GM21528 (cell line): ENCODE data around the gene ANKRD13D.

Experiments used
- ATAC-seq: cut with Tn5 transposase; IDR thresholded peaks from one replicate; pipeline ENCODE4 v1.9.1; 2021; ENCODE audit warnings: mild to moderate bottlenecking, moderate library complexity; ENCODE audit not compliant: unreplicated experiment, low FRiP score

ANKRD13D gene

DNA sequence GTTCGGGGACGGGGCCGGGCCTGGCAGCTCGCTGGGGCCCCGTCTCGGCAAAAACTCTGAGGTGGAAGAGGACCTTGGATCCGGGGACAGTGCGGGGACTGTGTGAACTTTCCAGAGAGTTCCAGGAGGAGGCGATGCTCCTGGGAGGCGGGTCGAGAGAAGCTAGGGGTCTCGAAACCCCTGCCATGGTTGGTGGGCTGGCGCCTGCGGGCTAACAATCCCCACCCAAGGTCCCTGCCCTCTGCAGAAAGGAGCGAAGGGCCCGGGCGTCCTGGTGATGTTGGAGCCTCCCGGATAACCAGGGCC is 27.5 kb upstream of the ANKRD13D start:
- ATAC-seq = no peak

DNA sequence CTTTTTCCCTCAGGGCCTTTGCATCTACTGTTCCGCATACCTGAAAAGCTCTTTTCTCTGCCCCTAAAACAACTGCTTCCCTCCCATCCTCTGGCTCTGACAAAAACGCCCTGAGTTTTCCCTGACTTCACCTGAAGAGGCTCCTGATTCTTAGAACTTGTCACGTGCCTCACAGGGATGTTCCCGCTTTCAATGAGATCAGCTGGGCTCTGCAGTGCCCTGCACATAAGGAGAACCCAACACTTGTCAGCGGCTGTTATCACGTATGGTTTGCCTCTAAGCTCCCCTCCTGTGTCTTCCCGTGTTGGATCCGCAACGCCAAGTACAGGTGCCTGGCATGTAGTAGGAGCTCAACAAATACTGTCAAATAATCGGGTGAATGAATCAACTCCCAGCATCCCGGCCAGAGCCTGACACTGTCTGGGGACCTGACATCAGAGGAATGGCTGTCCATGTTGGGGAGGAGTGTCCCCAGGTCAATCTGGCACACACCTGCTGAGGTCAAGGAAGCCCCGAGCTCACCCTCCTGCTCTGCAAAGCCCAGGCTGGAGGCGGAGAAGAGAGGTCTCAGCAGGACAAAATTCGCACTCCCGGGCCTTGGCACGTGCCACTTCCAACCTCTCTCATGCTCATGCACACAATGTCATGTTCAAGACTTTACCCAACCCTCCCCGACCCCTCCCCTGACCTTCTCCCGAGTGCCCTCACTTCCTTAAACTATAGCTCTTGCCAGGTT is 27.0 kb upstream of the ANKRD13D start:
- ATAC-seq = no peak

DNA sequence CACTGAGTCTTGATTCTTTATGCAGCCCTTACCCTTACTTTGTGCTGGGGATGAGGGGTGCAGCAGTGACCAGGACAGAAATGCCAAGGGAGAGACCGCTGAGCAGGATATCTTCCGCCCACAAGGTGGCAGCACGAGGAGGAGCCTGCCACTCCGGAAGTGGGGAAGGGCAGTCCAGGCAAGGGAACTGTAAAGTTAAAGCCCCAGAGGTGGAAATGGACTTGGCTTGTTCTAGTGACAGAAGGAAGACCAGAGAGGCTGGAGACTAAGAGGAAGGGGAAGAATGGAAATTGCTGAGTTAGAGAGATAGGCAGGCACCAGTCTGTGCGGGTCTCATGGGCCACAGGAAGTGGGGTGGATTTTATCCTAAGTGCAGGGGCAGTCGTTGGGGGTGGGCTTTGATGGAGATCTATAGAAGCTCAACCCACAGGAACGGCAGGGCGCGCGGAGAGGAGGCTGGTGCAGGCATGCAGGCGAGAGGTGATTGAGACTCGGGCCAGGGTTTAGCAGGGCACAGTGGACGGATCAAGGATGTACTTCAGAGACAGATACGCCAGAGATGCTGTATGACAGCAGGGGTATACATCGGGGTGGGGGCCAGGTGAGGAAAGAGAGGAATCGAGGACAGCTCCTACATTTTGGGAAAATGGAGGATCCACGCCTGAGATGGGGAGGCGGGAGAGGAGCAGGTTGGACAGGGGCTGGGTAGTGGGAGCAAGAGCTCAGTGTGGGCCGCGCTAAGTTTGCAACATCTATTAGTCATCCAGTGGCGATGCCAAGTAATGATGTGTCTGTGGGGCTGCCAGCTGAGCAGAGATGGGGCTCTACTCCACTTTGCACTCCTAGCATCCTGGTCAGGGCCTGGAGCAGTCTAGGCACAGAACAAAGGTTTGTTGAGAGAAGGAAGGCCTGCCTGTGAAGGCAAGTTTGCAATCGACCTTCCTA is 26.1 kb upstream of the ANKRD13D start:
- no peak for ATAC-seq

DNA sequence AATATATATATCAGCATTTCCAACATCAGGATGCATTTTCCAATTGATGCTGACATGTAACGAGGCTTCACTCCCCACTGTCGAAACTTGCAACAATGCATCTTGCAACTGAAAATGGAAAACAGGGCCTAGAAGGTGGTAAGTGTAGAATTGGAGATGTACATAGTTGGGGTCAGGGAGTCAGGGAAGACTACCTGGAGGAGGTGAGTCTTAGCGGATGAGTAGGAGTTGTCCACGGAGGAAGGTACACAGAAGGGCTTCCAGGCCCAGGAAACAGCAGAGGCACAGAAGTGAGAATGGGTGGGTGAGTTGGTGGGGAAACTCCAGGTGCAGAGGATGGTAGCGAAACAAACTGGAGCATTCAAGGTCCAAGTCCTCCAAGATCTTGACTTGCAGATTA is 24.8 kb upstream of the ANKRD13D start:
- no peak for ATAC-seq

DNA sequence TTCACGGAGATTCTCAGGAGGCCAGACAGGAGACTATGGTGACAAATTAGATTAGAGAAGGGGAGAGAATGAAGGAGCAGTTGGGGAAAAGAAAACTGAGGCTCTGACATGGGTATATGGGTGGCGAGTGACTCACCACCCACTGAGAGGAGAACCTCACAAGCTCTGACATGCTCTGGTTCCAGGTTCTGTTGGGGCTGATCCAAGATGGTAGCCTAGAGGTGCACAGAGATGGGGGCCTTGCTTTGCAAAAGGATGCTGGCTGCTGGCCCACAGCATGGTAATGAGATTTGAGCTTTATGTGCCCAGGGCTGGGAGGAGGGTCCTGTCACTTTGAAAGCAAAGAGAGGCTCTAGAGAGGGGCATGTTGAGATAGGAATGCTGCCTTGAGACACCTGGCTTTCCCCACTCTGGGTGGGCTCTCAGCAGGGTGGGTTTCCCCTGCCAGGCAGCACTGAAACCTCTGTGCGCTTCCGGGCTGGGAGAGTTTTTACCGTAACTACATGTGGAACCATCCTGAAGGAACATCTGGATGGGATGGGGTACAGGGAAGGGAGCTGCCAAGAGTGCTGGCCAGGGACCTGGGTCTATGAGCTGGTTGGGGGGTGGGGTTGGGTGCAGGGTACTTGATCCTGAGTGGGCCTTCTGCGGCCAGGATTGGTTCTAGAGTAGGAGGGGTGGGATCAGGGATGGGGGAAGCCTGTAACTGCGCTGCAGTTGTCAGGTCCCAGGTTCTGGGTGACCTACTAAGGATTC is 24.0 kb upstream of the ANKRD13D start:
- ATAC-seq = no peak

DNA sequence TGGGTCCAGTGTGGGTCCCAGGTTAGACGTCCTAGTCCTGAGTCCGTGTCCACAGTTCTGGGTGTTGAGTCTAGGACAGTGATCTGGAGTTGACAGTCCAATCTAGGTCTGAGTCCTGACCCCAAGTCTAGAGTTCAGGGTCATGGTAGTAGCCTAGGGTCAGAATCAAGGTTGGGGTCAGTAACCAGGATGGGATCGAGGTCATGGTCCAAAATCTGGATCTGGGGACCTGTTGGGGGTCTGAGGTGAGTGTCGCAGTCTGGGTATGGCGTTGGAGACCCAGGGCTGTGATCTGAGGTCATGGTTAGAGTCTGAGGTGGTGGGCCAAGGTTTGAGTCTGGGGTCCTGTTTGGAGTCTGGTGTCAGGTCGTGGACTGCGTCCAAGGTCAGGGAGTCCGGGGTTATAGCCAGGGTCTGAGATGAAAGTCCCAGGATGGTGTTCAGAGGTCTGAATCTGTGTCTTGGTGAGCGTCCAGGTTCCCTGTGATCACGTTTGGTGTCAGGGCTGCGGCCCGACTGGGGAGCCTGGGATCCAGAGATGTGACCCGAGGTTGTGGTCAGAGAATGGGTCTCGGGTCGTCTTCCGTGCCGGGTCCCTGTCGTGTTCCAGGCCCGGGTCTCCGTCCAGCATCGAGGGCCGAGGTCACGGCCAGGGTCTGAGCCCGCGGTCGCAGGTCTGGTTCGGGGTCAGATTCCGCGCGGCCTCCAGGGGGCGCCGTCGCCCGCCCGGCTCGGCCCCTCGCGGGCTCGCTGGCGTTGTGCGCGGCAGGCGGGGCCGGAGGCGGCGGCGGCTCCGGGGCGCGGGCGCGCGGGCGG is 23.3 kb upstream of the ANKRD13D start:
- no peak for ATAC-seq

DNA sequence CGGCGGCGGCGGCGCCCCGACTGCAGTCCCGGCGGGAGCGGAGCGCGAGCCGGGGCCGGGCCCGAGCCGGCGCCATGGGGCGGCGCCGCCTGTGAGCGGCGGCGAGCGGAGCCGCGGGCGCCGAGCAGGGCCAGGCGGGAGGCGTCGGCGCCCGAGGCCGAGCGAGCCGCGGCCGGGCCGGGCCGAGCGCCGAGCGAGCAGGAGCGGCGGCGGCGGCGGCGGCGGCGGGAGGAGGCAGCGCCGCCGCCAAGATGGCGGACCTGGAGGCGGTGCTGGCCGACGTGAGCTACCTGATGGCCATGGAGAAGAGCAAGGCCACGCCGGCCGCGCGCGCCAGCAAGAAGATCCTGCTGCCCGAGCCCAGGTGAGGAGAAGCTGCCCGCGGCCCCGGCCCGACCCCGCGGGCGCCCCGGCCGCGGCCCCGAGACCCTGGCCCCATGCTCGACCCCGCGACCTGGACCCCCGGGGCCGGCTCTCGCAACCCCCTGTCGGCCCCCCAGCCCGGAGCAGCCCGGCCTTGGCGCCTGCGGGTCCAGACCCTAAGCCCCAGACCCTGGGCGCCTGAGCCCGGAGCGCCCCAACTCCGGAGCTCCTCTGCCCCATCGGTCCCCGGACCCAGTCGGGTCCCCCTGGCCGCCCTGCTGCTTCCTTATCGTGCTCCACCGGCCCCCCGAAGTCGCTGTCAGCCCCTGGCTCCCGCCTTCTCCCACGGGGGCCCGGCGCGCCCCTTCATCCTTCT is 22.5 kb upstream of the ANKRD13D start, which contains the start of gene GRK2:
TSS of gene GRK2 (plus strand) at position 25 of the 739 bp plus-strand sequence. CDS start at position 252, 227 bp downstream.
- ATAC-seq = no peak

DNA sequence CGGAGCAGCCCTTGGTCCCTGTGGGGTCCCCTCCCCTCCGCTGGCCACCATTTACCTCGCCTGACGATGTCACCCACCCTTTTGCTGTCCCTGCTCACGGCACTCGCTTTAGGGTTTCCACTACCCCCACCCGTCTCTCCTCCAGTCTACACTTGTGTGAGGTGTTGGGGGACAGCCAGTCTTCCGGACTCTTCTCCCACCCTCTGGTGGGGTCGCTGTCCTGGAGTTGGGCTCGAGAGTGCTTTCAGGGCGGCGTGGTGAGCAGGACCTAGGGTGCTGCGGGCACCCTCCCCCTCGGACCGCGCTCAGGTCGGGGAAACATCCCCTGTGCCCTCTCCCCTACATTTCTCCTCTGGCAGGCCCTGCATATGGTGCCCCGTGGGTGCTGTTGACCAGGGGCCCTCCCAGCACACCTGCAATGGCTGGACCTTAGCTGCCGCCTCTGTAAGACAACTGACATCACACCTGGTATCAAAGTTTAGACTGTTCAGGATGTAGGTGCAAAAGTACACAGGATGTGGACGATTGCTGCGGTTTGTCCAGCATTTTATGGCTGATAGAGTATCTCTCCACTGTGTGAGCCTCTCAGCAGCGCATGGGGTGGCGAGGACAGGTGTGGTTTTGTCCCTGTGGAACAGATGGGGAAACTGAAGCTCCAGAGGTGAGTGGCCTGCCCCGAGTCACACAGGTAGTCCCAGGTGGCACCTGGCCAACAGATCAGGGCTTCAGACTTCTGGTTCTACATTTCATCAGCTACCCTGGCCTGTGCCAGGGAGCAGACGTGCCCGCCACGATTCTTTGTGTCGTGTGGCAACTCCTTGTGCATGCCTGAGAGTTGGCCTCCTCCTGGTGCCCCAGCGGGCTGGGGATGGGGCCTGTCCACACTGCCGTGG is 21.7 kb upstream of the ANKRD13D start:
- no peak for ATAC-seq

DNA sequence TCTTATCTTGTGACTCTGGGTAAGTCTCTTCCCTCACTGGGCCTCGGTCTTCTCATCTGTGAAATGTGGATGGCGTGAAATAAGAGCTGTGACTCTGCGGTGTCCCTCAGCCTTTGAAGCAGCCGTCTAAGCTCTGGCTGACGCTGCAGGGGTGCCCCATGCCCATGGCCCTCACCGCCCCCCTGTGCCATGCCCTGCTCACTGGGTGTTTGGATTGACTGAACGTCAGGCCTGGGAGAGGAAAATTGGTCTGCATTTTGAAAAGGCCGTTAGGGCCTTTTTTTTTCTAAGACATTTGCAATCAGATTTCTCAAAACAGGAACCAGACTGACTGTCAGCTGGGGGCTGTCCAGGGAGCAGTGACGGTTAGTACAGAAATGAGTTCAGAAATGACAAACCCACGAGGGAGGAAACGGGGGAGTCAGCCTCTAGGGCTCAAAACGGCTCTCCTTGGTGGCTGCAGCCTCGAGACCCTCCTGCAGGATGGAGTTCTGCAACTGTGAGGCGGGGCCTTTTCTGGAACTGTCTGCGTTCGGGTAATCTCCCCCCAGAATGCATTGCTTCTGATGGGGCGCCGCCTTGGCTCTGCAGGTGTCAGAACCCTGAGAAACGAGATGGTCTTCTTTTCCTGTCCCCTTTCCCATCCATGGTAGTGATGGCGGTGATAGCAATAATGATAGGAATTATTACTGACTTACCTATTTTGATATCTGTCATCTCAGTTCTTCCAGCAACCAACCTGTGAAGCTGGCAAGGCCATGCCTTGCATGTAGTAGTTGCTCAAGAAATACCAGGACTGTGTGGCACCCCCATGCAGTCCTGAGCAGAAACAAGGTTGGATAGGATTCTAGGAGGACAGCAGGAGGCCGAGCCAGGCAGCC is 20.8 kb upstream of the ANKRD13D start:
- no peak for ATAC-seq

DNA sequence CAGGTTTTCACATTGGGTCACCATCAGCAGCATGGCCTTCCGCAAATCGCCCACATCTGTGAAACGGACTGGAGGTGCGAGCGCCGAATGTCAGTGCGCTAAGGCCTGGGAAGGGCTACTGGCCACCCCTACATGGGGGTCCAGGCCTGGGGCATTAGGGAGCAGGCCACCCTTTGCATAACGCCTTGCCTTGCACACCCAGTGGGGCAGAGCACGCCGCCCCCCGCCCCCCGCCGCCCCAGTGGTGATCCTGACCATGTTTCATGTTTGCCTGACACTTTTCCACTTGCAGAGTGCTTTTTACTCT is 20.2 kb upstream of the ANKRD13D start:
- ATAC-seq = no peak

DNA sequence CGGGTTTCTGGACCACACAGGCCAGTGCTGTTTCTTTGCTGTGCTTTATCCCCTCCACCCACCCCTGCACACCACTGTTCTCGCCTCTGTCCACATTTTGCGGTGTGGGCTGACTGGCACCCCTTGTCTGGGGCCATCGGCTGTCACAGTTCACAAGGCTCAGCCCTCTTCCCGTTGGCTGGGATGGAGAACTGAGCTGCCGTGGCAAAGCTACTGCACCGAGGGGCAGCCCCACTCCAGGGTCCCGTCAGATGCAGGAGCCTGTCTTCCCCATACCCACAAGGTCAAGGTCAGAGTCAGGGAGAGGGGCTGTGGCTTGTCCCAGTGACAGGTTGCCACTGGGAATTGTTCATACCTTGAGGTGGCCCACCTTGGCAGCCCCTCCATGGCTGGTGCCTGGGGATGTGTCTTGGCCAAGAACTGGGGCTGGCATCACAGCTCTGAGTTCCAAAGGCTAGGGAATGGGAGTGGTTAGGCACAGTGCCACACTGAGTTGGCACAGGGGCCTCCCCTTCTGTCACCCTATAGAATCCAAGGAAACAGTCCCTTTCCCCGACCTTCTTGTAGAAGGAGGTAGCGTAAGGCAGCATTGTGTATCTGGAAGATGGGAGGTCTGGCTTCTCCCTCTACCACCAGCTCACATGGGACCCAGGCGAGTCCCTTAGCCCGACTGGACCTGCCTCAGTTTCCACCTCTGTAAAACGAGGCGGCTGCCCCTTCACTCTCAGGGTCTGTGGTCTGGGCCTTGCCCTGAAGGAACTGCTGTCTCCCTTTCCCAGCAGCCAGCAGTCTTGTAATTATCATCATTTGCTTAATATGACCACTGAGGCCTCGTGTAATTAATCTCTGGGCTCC is 19.5 kb upstream of the ANKRD13D start:
- no peak for ATAC-seq

DNA sequence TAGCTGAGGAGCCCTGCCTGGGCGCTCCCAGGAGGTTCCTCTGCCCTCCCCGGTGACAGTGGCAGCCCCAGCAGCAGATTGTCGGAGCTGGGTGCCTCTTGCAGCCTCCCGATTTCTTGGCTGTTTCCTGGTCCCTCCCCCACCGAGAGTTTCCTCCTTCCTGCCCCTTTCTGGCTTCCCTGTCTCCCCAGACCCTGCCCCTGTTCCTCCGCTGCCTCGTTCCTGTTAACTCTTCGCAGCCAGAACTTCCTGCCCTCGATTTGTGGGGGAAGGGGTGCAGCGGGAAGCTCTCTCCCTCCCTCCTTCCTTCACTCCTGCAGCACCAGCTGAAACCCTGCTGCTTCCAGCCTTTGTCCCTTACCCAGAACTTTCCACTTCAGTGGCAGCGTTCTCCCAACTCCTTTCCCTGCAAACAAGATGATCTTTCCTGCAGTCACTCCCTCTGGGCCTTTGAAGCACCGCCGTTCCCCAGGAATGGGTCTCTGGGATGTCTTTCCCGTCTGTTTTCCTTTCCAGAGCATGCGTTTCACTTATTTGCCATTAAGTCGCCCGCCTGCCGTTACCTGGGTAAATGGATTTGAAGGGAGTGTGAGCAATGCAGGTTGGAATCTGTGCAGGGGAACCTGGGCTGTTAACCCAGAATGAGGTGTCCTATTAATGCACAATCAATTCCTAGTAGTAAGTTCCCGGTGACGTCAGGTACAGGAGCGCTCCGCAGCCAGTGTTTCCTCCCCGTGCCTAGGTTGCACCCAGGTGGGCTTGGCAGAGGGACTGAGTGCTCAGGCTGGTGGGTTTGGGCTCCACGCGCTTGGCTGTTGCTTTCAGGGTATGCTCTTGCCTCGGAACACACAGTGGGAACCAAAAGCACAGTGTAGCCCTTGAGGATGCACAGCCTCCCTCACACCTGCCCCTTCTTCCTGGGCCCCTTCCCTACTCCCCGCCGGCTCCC is 18.6 kb upstream of the ANKRD13D start:
- ATAC-seq = no peak

DNA sequence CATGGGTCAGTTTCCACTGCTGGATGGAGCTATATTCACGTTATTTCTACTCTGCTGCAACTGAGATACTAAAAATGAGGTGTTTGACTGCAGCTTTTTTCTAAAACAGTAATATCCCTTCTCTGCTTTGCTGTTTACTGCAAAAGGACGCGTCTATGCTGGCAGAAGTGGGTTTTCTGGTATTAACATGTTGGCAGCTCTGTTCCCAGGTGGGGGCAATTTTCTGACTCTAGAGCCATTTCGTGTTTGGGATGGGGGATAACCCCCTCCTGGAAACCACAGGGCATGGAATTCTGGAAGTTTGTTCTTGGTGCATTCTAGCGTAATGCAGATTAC is 17.9 kb upstream of the ANKRD13D start:
- ATAC-seq = no peak

DNA sequence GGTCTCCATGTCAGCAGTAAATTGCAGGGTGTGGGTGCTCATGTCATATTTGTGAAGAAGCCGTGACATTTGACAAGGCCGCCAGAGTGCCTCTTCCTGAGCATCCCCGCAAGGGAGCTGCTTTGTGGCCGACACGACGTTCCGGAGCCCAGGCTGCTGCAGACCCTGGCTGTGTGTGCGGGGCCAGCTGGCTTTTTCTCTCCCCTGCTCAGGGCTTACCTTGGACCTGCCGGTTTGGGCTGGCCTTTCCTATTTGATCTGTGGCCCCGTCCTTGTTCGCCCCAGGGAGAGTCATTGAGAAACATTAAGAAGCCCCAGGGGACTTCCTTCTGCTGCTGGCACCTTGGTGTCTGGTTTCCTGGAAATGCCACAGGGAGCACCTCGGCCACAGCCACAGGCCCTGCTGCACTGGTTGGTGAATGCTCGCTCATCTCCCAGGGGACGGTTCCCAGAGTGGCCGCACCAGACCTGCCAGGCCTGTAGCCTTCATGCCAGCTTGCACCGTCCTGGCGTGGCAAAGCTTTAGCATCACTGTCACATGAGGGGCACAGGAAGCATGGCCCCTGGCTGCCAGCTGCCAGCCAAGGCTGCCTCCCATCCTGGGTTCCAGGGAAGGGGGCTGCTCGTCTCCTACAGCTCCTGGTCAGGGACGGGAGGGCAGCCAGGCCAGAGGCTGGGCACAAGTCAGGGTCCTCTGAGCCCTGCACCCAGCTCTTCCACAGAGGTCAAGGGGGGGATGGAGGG is 17.4 kb upstream of the ANKRD13D start:
- no peak for ATAC-seq
